PC-9 (cell line): ENCODE data around the gene MYMX.

Source experiments
- EZH2 ChIP-seq: fragments of 200-600 bp; sonication (generic); IDR thresholded peaks from 2 replicates; pipeline ENCODE4 v1.8.0; 2017; ENCODE audit warnings: antibody characterized with exemption, low read depth
- TF ChIP-seq, protein P1 (sequence below): fragments of 200-600 bp; sonication (generic); conservative IDR thresholded peaks from 2 replicates; pipeline ENCODE4 v1.6.1; 2017; ENCODE audit warnings: mixed run types, antibody characterized with exemption, mild to moderate bottlenecking, moderate library complexity

DNA sequence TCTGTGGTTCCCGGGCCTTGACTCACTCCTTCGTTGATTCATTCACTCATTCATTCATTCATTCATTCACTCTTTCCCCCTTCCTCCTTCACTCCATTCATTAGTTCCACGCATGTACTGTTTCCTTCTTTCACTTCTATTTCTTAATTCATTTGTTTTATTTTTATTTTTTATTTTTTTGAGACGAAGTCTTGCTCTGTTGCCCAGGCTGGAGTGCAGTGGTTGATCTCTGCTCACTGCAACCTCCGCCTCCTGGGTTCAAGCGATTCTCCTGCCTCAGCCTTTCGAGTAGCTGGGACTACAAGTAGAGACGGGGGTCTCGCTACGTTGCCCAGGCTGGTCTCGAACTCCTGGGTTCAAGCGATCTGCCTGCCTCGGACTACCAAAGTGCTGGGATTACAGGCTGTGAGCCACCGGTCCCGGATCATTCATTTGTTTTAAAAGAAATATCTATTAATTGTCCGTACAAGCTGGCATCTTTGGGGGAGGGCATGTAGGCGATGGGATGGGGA is 49.1 kb downstream of the MYMX start:
- TF ChIP-seq, protein P1, sequence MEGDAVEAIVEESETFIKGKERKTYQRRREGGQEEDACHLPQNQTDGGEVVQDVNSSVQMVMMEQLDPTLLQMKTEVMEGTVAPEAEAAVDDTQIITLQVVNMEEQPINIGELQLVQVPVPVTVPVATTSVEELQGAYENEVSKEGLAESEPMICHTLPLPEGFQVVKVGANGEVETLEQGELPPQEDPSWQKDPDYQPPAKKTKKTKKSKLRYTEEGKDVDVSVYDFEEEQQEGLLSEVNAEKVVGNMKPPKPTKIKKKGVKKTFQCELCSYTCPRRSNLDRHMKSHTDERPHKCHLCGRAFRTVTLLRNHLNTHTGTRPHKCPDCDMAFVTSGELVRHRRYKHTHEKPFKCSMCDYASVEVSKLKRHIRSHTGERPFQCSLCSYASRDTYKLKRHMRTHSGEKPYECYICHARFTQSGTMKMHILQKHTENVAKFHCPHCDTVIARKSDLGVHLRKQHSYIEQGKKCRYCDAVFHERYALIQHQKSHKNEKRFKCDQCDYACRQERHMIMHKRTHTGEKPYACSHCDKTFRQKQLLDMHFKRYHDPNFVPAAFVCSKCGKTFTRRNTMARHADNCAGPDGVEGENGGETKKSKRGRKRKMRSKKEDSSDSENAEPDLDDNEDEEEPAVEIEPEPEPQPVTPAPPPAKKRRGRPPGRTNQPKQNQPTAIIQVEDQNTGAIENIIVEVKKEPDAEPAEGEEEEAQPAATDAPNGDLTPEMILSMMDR, result no peak
- no peak for TF ChIP-seq EZH2
